ENCODE data around the gene OAF.

OAF gene

GRCh38 chr11:120186456-120186773 is 24.4 kb upstream of the OAF start:
- no peak for DNase-seq
- no peak for TF ChIP-seq CTCF (IDR thresholded peaks at IDR 0.05; ENCODE audit: low read depth, low read length)
- Histone ChIP-seq H3K9me3 (no peaks in the 10 kb centered on the region), H3K4me3 (ENCODE audit: low read depth, low read length) (no peak overlapping the region), H3K4me1 (peaks cover 8% of the 10 kb centered on the region), H3K27me3 (no peaks in the 10 kb centered on the region), H3K36me3 (no peaks in the 10 kb centered on the region)

DNA sequence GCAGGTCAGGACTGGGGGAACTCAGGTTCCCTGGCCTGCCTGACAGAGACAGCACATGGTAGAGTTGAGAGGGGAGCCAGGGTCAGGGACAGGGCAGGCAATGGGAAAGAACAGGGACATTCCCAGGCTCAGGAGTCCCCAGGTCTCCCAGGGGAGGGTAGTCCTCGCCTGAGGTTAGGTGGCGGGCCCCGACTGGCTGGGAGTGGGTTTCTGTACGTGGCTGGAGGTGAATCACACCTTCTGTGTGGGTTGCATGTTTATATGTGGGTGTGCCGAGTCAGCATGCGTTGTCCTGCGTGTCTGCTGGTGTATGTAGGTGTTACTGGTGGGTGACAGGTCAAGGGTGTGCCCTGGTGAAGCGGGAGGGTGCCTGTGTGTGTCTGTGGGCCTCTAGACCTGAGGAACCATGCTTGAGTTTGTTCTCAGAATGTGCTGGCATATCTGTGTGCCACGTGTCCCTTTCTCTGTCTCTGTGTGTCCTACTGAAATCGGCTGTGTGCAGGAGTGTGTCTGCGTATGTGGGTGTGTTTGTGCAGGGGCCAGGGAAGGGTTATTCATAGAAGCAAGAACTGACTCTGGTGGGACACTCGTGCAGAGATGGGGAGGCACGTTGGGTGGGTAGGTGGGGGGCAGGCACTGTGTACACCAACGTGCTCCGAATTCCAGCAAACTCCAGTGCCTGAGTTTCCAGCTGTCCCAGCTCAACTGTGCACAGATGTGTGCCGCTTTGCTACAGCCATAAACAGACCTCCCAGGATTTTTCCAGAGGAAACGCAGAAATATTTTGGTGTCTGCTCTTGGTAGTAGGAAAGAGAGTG is 23.8 kb upstream of the OAF start:
- no peak for DNase-seq
- H3K4me3 ChIP-seq (ENCODE audit: low read depth, low read length), result no peak overlapping the region
- no peak for TF ChIP-seq CTCF (IDR thresholded peaks at IDR 0.05; ENCODE audit: low read depth, low read length)
- H3K27me3 ChIP-seq, result no peaks in the 10 kb centered on the region
- H3K9me3 ChIP-seq, result no peaks in the 10 kb centered on the region
- H3K36me3 ChIP-seq, result no peaks in the 10 kb centered on the region
- peaks cover 8% of the 10 kb centered on the region; the same call in 1 of the 2 replicates for H3K4me1 ChIP-seq

GRCh38 chr11:120188371-120188770 is 22.5 kb upstream of the OAF start:
- TF ChIP-seq CTCF (IDR thresholded peaks at IDR 0.05; ENCODE audit: low read depth, low read length), result no peak
- no peak overlapping the region for H3K4me3 ChIP-seq (ENCODE audit: low read depth, low read length)
- peaks cover 13% of the 10 kb centered on the region; the same call in 1 of the 2 replicates for H3K4me1 ChIP-seq
- no peaks in the 10 kb centered on the region for H3K27me3 ChIP-seq
- H3K36me3 ChIP-seq, result no peaks in the 10 kb centered on the region
- no peaks in the 10 kb centered on the region for H3K9me3 ChIP-seq
- DNase-seq, result no peak

DNA sequence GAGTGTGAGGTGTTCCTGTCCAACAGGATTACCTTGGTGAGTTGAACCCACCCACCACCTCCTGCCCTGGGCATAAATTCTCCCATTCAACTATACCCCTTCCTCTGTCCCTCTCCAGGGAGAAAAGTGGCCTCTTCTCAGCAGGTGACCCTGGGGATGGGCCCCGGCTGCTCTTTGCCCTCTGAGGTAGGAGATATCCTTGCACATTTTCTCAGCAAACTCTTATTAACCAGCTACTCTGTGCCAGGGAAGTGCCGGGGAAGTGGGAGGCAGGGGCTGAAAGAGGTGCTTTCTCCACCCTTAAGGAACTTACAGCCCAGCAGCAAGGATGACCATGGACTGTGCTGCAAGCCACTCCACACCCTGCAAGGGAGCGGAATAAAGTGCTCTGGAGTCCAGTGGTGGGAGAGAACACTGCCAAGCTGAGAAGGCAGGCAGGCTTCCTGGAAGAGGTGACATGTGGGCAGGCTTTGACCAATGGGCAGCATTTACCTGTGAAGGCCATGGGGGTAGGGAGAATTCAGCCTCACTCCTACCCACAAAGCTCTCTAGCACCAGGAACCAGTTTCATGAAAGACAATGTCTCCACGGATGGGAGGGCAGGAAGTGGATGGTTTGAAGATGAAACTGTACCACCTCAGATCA is 21.9 kb upstream of the OAF start:
- Histone ChIP-seq H3K27me3 (no peaks in the 10 kb centered on the region), H3K36me3 (no peaks in the 10 kb centered on the region), H3K9me3 (no peaks in the 10 kb centered on the region), H3K4me3 (ENCODE audit: low read depth, low read length) (no peak overlapping the region), H3K4me1 (peaks cover 13% of the 10 kb centered on the region; the same call in 1 of the 2 replicates)
- no peak for TF ChIP-seq CTCF (IDR thresholded peaks at IDR 0.05; ENCODE audit: low read depth, low read length)
- no peak for DNase-seq

DNA sequence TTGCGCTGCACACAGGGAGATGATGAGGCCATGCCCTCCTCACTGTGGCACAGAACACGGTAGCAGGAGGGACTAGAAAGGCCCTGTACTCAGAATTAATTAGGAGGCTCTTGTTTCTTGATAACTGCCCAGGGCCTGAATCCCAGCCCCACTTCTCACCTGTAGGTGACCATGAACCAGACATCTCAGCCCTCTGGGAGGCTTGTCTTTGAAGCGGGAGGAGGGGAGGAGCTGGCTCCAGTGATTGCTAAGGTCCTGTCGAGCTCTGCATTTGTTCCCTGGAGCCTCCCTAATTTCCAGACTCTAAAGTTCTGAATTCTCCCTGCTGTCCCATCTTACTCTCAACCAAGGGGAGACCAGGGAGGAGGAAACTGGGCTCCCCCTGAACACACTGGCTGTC is 19.8 kb upstream of the OAF start:
- TF ChIP-seq CTCF (IDR thresholded peaks at IDR 0.05; ENCODE audit: low read depth, low read length), result no peak
- no peaks in the 10 kb centered on the region for H3K36me3 ChIP-seq
- DNase-seq, result no peak
- no peaks in the 10 kb centered on the region for H3K27me3 ChIP-seq
- peaks cover 5% of the 10 kb centered on the region; the same call in 1 of the 2 replicates for H3K4me1 ChIP-seq
- no peaks in the 10 kb centered on the region for H3K9me3 ChIP-seq
- H3K4me3 ChIP-seq (ENCODE audit: low read depth, low read length), result no peak overlapping the region

All from BE2C (cell line).